IMR-90 (cell line): ENCODE results near the gene CD101.

Experiments used
- BHLHE40 ChIP-seq: fragments of 150-350 bp; IDR thresholded peaks from 2 replicates; pipeline ENCODE4 v1.6.1; 2016; ENCODE audit warnings: mild to moderate bottlenecking, low read depth, low read length
- CEBPB ChIP-seq: IDR thresholded peaks from 2 replicates; pipeline ENCODE4 v1.6.1; 2012; ENCODE audit warnings: low read depth, low read length, improper control_type of control experiment
- CHD1 ChIP-seq: IDR thresholded peaks from 2 replicates; pipeline ENCODE4 v1.6.1; 2012; ENCODE audit warnings: low read depth, low read length, improper control_type of control experiment
- CTCF ChIP-seq: conservative IDR thresholded peaks from 2 replicates; pipeline ENCODE4 v1.5.1; 2012; ENCODE audit warnings: mild to moderate bottlenecking, low read depth, low read length, improper control_type of control experiment
- FOS ChIP-seq: fragments of 150-350 bp; IDR thresholded peaks from 2 replicates; pipeline ENCODE4 v1.6.1; 2016; ENCODE audit warnings: low read depth, low read length
- MAFK ChIP-seq: IDR thresholded peaks from 2 replicates; pipeline ENCODE4 v1.6.1; 2012; ENCODE audit warnings: low read depth, low read length, improper control_type of control experiment
- MAZ ChIP-seq: IDR thresholded peaks from 2 replicates; pipeline ENCODE4 v1.6.1; 2012; ENCODE audit warnings: low read depth, mild to moderate bottlenecking, low read length, improper control_type of control experiment, moderate library complexity, borderline replicate concordance
- MXI1 ChIP-seq: IDR thresholded peaks from 2 replicates; pipeline ENCODE4 v1.6.1; 2012; ENCODE audit warnings: low read depth, mild to moderate bottlenecking, low read length, moderate library complexity, borderline replicate concordance
- NFE2L2 ChIP-seq: fragments of 150-350 bp; IDR thresholded peaks from 2 replicates; pipeline ENCODE4 v1.6.1; 2016; ENCODE audit warnings: low read depth, mild to moderate bottlenecking, low read length
- POLR2A ChIP-seq: IDR thresholded peaks from 2 replicates; pipeline ENCODE4 v1.6.1; 2012; ENCODE audit warnings: mild to moderate bottlenecking, low read depth, low read length
- RAD21 ChIP-seq: IDR thresholded peaks from 2 replicates; pipeline ENCODE4 v1.6.1; 2012; ENCODE audit warnings: low read length, improper control_type of control experiment
- RCOR1 ChIP-seq: IDR thresholded peaks from 2 replicates; pipeline ENCODE4 v1.6.1; 2012; ENCODE audit warnings: mild to moderate bottlenecking, low read length, improper control_type of control experiment; ENCODE audit not compliant: insufficient replicate concordance
- SMC3 ChIP-seq: fragments of 150-350 bp; IDR thresholded peaks from 2 replicates; pipeline ENCODE4 v1.6.1; 2016; ENCODE audit warnings: low read depth, mild to moderate bottlenecking, antibody characterized with exemption, low read length, moderate library complexity
- TF ChIP-seq, protein P1 (sequence below): fragments of 150-350 bp; IDR thresholded peaks from 2 replicates; pipeline ENCODE4 v1.6.1; 2017; ENCODE audit warnings: mild to moderate bottlenecking, antibody characterized with exemption, low read length, low read depth

GRCh38 chr1:117003223-117003875 lies 1.8 kb downstream of the CD101 start:
- TF ChIP-seq CTCF: no peak
- no peak for TF ChIP-seq MAFK
- TF ChIP-seq POLR2A: no peak
- TF ChIP-seq SMC3: no peak
- TF ChIP-seq BHLHE40: no peak
- no peak for TF ChIP-seq RAD21
- TF ChIP-seq, protein P1, sequence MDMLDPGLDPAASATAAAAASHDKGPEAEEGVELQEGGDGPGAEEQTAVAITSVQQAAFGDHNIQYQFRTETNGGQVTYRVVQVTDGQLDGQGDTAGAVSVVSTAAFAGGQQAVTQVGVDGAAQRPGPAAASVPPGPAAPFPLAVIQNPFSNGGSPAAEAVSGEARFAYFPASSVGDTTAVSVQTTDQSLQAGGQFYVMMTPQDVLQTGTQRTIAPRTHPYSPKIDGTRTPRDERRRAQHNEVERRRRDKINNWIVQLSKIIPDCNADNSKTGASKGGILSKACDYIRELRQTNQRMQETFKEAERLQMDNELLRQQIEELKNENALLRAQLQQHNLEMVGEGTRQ: no peak
- no peak for TF ChIP-seq NFE2L2
- no peak for TF ChIP-seq MAZ
- TF ChIP-seq MXI1: no peak
- TF ChIP-seq FOS: no peak
- TF ChIP-seq RCOR1: no peak
- peak; percentile 41; the same call in 1 of the 2 replicates for TF ChIP-seq CEBPB
- TF ChIP-seq CHD1: no peak
